ENCODE results near the gene TRIM72.
"Not testable (repeated sequence)": the region's sequence is repeated elsewhere in the genome, so short reads cannot be mapped to it uniquely, and the experiment has no call there.

TRIM72 gene

GRCh38 chr16:31215287-31216162 is 1.6 kb downstream of the TRIM72 start:
- DNase-seq, result no peak

GRCh38 chr16:31216422-31217135 is 2.7 kb downstream of the TRIM72 start, which contains the start of gene PYDC1:
Gene PYDC1, minus strand, starts transcription at chr16:31217135. Its CDS starts 107 bp downstream, at chr16:31217028.
- no peak for DNase-seq

GRCh38 chr16:31217136-31217530 is 3.2 kb downstream of the TRIM72 start:
- DNase-seq, result no peak

GRCh38 chr16:31219154-31219741 is 5.3 kb downstream of the TRIM72 start:
- no peak for DNase-seq

- DNase-seq, result no peak
Observed at GRCh38 chr16:31221357-31222160, 7.6 kb downstream of the TRIM72 start.

GRCh38 chr16:31223044-31223443 is 9.1 kb downstream of the TRIM72 start:
- DNase-seq, result no peak

- no peak for DNase-seq
Observed at GRCh38 chr16:31224092-31224955, 10.4 kb downstream of the TRIM72 start.

- no peak for DNase-seq
Observed at GRCh38 chr16:31225193-31225592, 11.3 kb downstream of the TRIM72 start.

GRCh38 chr16:31228206-31228605 is 14.3 kb downstream of the TRIM72 start:
- no peak for DNase-seq

GRCh38 chr16:31229501-31229900 is 15.6 kb downstream of the TRIM72 start:
- DNase-seq, result no peak

GRCh38 chr16:31238041-31238440 is 24.1 kb downstream of the TRIM72 start:
- DNase-seq, result no peak

- DNase-seq, result no peak
Observed at GRCh38 chr16:31242206-31242605, 28.3 kb downstream of the TRIM72 start.

GRCh38 chr16:31243734-31244670 is 30.1 kb downstream of the TRIM72 start:
- DNase-seq, result peak; percentile 84 to 89

GRCh38 chr16:31245598-31245997 is 31.7 kb downstream of the TRIM72 start:
- DNase-seq, result not testable (repeated sequence)

GRCh38 chr16:31246296-31246695 is 32.4 kb downstream of the TRIM72 start:
- DNase-seq, result no peak

GRCh38 chr16:31248344-31248743 is 34.4 kb downstream of the TRIM72 start:
- no peak for DNase-seq

GRCh38 chr16:31250782-31251384 is 37.0 kb downstream of the TRIM72 start:
- DNase-seq, result no peak

- DNase-seq, result no peak
Observed at GRCh38 chr16:31251435-31251834, 37.5 kb downstream of the TRIM72 start.

- DNase-seq, result peak; percentile 88 to 95
Observed at GRCh38 chr16:31253642-31254045, 39.7 kb downstream of the TRIM72 start.

- no peak for DNase-seq
Observed at GRCh38 chr16:31256466-31256865, 42.5 kb downstream of the TRIM72 start.
